ENCODE results near the gene TMC4. TPM values are rescaled to one million over a fixed set of nuclear protein-coding genes. Genes with fewer than 3 reads are reported as not detected.
"Not testable (repeated sequence)": the region's sequence is repeated elsewhere in the genome, so short reads cannot be mapped to it uniquely, and the experiment has no call there.

The TMC4 gene
- polyA plus RNA-seq (ENCODE audit: insufficient read length): 5.7 TPM

- DNase-seq: no peak
Measured at GRCh38 chr19:54172471-54173358, at the start of gene TMC4. TSS of gene TMC4 (minus strand) at chr19:54173160. CDS start at chr19:54173117, 43 bp downstream.

- not testable (repeated sequence) for DNase-seq
Measured at GRCh38 chr19:54221947-54222346, 49.0 kb upstream of the TMC4 start.

- DNase-seq: not testable (repeated sequence)
Measured at GRCh38 chr19:54219702-54220101, 46.7 kb upstream of the TMC4 start.

GRCh38 chr19:54218960-54219661, 46.2 kb upstream of the TMC4 start:
- no peak for DNase-seq

- DNase-seq: no peak
Measured at GRCh38 chr19:54218259-54218658, 45.3 kb upstream of the TMC4 start.

- not testable (repeated sequence) for DNase-seq
Measured at GRCh38 chr19:54217517-54218247, 44.7 kb upstream of the TMC4 start.

- no peak for DNase-seq
Measured at GRCh38 chr19:54216869-54217268, 43.9 kb upstream of the TMC4 start.

GRCh38 chr19:54214734-54215133, 41.8 kb upstream of the TMC4 start:
- not testable (repeated sequence) for DNase-seq

GRCh38 chr19:54214217-54214616, 41.3 kb upstream of the TMC4 start:
- DNase-seq: not testable (repeated sequence)

- DNase-seq: no peak
Measured at GRCh38 chr19:54211235-54211634, 38.3 kb upstream of the TMC4 start.

- no peak for DNase-seq
Measured at GRCh38 chr19:54209811-54210494, 37.0 kb upstream of the TMC4 start.

- no peak for DNase-seq
Measured at GRCh38 chr19:54209058-54209810, 36.3 kb upstream of the TMC4 start.

- no peak for DNase-seq
Measured at GRCh38 chr19:54208784-54209057, 35.8 kb upstream of the TMC4 start.

- DNase-seq: peak; percentile 65
Measured at GRCh38 chr19:54207983-54208783, 35.2 kb upstream of the TMC4 start.

- no peak for DNase-seq
Measured at GRCh38 chr19:54207676-54207982, 34.7 kb upstream of the TMC4 start.

GRCh38 chr19:54207193-54207592, 34.2 kb upstream of the TMC4 start:
- not testable (repeated sequence) for DNase-seq

GRCh38 chr19:54206831-54207177, 33.8 kb upstream of the TMC4 start:
- no peak for DNase-seq

- DNase-seq: no peak
Measured at GRCh38 chr19:54206030-54206830, 33.3 kb upstream of the TMC4 start.

GRCh38 chr19:54204767-54205468, 32.0 kb upstream of the TMC4 start:
- DNase-seq: no peak

- DNase-seq: no peak
Measured at GRCh38 chr19:54203151-54203611, 30.2 kb upstream of the TMC4 start.
